AG04449 (cell line): ENCODE measurements around the gene KRT72.

Source experiments
- CTCF ChIA-PET: fragments of 350-600 bp; formaldehyde crosslinking; extraction: SDS; loops from one replicate; lab custom pipeline; 2021; ENCODE audit warnings: antibody characterized with exemption; lab: Yijun Ruan, JAX
- POLR2A ChIA-PET: fragments of 400-600, 350-600 bp; formaldehyde crosslinking; extraction: SDS; loops from one replicate; lab custom pipeline; 2020; ENCODE audit warnings: antibody characterized with exemption, inconsistent platforms; lab: Yijun Ruan, JAX
- DNase-seq: peaks from one replicate; pipeline ENCODE4 v3.0.0-alpha.2; 2010; ENCODE audit warnings: low read depth, low spot score
- H3K4me3 ChIP-seq: 2 replicates; pipeline ENCODE4 v1.5.1; 2011; ENCODE audit warnings: low read depth, mild to moderate bottlenecking, control low read depth, low read length
- CTCF ChIP-seq: IDR thresholded peaks from one replicate; pipeline ENCODE4 v1.5.1; 2011; ENCODE audit warnings: mild to moderate bottlenecking, moderate library complexity, low read length, control low read depth, inconsistent platforms; ENCODE audit not compliant: insufficient read depth; ENCODE audit errors: missing control alignments

The KRT72 gene

GRCh38 chr12:52600941-52601481, at the start of gene KRT72:
Gene KRT72, minus strand, starts transcription at chr12:52601463. Its CDS starts 11 bp downstream, at chr12:52601452.
- ChIA-PET CTCF (no interaction called here), POLR2A (no interaction called here)
- TF ChIP-seq CTCF, result no peak
- H3K4me3 ChIP-seq, result no peak within 1 kb of the TSS
- DNase-seq, result no peak

- no peak for DNase-seq
- POLR2A ChIA-PET, result no interaction called here
- no peak overlapping the region for H3K4me3 ChIP-seq
- no peak for TF ChIP-seq CTCF
- CTCF ChIA-PET, result interaction anchor here (2.0 kb wide), 1 partner anchor 229 kb away, joined by 4 read pairs; no protein-coding TSS in a partner anchor
Observed at GRCh38 chr12:52650520-52651081, 49.3 kb upstream of the KRT72 start.

- POLR2A ChIA-PET, result no interaction called here
- no peak for DNase-seq
- CTCF ChIA-PET, result no interaction called here
- TF ChIP-seq CTCF, result no peak
- no peak overlapping the region for H3K4me3 ChIP-seq
Observed at GRCh38 chr12:52649066-52649465, 47.8 kb upstream of the KRT72 start.

DNA sequence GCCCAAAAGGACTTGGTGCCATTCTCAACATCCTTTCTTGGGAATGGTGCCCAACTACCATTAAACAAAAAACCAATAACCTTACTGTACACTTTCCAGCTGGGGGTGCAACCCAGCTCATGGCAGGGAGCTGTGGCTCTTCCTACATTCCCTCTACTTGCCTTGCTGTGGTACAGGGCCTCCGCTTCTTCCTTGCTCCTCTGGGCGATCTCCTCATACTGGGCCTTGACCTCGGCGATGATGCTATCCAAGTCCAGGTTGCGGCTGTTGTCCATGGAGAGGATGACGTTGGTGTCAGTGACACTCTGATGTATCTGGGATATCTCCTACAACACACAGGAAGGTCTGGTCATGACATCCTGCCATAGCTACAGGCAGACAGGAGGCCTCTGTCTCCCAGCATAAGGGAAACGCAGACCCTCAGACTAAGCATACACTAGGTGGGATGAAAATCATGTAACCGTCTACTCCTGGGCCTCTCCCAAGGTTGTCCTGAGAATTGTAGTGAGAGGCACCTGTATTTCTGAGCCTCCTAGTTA, 46.8 kb upstream of the KRT72 start:
- POLR2A ChIA-PET, result no interaction called here
- no peak overlapping the region for H3K4me3 ChIP-seq
- CTCF ChIA-PET, result interaction anchor here (1.3 kb wide), 1 partner anchor 12 kb away, joined by 3 read pairs; no protein-coding TSS in a partner anchor
- TF ChIP-seq CTCF, result no peak
- DNase-seq, result no peak

DNA sequence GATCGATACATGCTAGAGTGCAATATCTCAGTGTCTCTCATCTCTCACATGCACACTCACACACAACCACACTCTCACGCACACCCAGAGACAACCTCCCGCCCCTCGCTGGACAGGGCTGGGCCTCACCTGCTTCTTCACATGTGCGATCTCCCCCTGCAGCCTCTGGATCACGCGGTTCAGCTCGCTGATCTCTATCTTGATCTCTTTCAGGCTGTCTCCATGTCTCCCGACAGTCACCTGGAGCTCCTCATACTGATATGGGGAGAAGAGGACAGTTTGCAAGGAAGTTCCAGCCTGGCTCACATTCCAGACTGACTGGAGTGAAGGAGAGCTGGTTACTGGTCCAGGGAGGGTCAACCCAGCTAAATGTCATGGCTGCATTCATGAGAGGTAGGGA, 46.3 kb upstream of the KRT72 start:
- ChIA-PET CTCF (interaction anchor here (1.3 kb wide), 1 partner anchor 11 kb away, joined by 3 read pairs; no protein-coding TSS in a partner anchor), POLR2A (no interaction called here)
- no peak for TF ChIP-seq CTCF
- H3K4me3 ChIP-seq, result no peak overlapping the region
- DNase-seq, result no peak

- ChIA-PET CTCF (no interaction called here), POLR2A (no interaction called here)
- no peak for TF ChIP-seq CTCF
- DNase-seq, result no peak
- H3K4me3 ChIP-seq, result no peak overlapping the region
Observed at GRCh38 chr12:52646613-52647012, 45.4 kb upstream of the KRT72 start.
